Neutrophil (primary cell): ENCODE data around the gene L3MBTL1.

ENCODE experiments used
- H3K27ac ChIP-seq: fragments of 200-600 bp; sonication (generic); 2 replicates; pipeline ENCODE4 v1.5.1; 2016; ENCODE audit warnings: mild to moderate bottlenecking, moderate library complexity
- H3K27me3 ChIP-seq: fragments of 200-600 bp; sonication (generic); 2 replicates; pipeline ENCODE4 v1.6.0; 2016; ENCODE audit warnings: mild to moderate bottlenecking
- H3K36me3 ChIP-seq: fragments of 200-600 bp; sonication (generic); 2 replicates; pipeline ENCODE4 v1.5.1; 2017
- H3K4me1 ChIP-seq, 2 experiments: fragments of 200-600 bp in 1 of 2; sonication (generic) in 1 of 2; 1 replicate in 1 of 2; 2 replicates in 1 of 2; pipeline versions ENCODE4 v1.5.1 to v1.6.1; 2013 to 2016; ENCODE audit warnings: low read depth in 1 of 2, low read length in 1 of 2, mild to moderate bottlenecking in 1 of 2, moderate library complexity in 1 of 2; ENCODE audit not compliant: control insufficient read depth in 1 of 2, insufficient read depth in 1 of 2
- H3K4me3 ChIP-seq, 2 experiments: fragments of 200-600 bp in 1 of 2; sonication (generic) in 1 of 2; 1 replicate in 1 of 2; 2 replicates in 1 of 2; pipeline ENCODE4 v1.5.1; 2013 to 2016; ENCODE audit warnings: low read depth in 1 of 2, low read length in 1 of 2, mild to moderate bottlenecking in 1 of 2, moderate library complexity in 1 of 2
- H3K9me3 ChIP-seq: fragments of 200-600 bp; sonication (generic); 2 replicates; pipeline ENCODE4 v1.5.1; 2016
- TF ChIP-seq, protein P1 (sequence below): fragments of 200-600 bp; sonication (generic); IDR thresholded peaks from 2 replicates; pipeline ENCODE4 v1.5.1; 2016; ENCODE audit warnings: antibody characterized with exemption

L3MBTL1 gene

DNA sequence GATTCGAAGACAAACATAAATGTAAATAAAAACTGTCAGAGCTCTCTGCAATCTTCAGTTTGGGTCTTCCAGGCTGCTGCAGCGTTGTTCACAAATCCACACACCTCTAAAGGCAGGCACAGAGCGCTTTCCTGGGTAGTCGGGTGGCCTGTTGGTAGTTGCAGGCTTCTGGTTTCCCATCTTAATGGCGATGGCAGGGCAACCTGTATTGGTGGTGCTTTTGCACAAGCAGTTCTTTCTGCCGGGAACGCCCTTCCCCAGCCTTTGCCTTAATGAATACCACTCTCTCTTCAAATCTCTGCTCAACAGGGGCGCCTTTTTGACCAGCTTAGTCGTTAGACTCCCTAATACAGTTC lies 82.5 kb downstream of the L3MBTL1 start:
- Histone ChIP-seq H3K4me3 (peak overlapping the region; percentile 71 to 90), H3K9me3 (no peaks in the 10 kb centered on the region), H3K4me1 (peaks cover 12 to 14% of the 10 kb centered on the region in 2 experiments), H3K27me3 (no peaks in the 10 kb centered on the region), H3K36me3 (peaks cover 5% of the 10 kb centered on the region), H3K27ac (peak overlapping the region; percentile 83)
- TF ChIP-seq, protein P1, sequence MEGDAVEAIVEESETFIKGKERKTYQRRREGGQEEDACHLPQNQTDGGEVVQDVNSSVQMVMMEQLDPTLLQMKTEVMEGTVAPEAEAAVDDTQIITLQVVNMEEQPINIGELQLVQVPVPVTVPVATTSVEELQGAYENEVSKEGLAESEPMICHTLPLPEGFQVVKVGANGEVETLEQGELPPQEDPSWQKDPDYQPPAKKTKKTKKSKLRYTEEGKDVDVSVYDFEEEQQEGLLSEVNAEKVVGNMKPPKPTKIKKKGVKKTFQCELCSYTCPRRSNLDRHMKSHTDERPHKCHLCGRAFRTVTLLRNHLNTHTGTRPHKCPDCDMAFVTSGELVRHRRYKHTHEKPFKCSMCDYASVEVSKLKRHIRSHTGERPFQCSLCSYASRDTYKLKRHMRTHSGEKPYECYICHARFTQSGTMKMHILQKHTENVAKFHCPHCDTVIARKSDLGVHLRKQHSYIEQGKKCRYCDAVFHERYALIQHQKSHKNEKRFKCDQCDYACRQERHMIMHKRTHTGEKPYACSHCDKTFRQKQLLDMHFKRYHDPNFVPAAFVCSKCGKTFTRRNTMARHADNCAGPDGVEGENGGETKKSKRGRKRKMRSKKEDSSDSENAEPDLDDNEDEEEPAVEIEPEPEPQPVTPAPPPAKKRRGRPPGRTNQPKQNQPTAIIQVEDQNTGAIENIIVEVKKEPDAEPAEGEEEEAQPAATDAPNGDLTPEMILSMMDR, result no peak

DNA sequence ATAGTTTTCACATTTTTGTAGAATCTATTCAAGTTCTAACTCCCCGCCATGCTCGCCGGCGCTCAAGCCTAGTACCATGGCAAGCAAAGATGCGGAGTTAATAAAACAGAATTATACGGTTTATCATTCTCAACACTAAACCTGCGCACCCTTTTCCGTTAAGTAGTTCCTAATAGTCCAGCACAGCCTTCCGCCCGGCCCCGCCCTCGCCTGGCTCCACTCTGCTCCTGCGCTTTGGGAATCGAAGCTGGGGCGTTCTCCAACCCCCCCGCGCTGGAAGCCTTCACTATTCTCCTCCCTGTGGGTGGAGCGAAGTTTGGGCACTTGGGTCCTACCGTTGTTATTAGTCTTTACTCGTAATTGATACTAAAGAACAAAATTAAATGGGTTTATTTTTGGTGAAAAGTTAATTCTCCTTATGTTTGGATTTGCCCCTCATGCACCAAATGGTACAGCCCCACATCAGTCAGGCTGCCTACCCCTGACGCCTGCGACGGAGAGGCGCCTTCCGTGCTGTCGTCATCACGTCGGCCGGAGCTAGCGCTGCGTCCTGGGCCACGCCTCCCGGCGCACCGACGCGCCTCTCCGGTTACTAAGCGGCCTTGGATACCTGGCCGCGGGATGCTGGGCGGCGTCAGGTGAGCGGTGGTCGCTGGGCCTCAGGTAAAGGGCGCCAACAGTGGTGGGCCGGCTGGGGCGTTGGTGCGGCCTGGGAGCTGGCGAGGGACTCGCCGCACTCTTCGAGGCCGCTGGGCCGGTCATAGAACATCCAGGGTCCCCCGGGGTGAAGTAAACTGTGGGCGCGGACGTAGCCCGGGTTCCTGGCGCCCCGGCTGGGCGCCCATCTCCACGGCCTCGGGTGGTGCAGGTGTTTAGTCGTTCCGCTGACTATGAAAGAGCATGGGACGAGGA lies 83.2 kb downstream of the L3MBTL1 start, which contains the start of gene IFT52:
IFT52 (plus strand) TSS at position 546 of the 912 bp plus-strand sequence. CDS start 3,762 bp downstream, outside the sequence.
- no peaks in the 10 kb centered on the region for H3K27me3 ChIP-seq
- no peaks in the 10 kb centered on the region for H3K9me3 ChIP-seq
- H3K36me3 ChIP-seq, result peaks cover 9% of the 10 kb centered on the region
- TF ChIP-seq, protein P1, result peak; percentile 31
- peaks cover 12 to 14% of the 10 kb centered on the region in 2 experiments for H3K4me1 ChIP-seq
- H3K27ac ChIP-seq, result peak within 1 kb of the TSS; percentile 83
- peak within 1 kb of the TSS; percentile 71 to 90 for H3K4me3 ChIP-seq
